K562 (cell line): ENCODE results near the gene SH2B2.

Experiments
- GATA2 ChIP-seq: sonication (generic); formaldehyde crosslinking; IDR thresholded peaks from 2 replicates; pipeline ENCODE4 v1.4.0; 2020; ENCODE audit warnings: mild to moderate bottlenecking, missing genetic modification reagents
- MAFG ChIP-seq: fragments of 450-650 bp; conservative IDR thresholded peaks from 2 replicates; pipeline ENCODE4 v1.6.1; 2016; ENCODE audit warnings: missing genetic modification characterization, missing compliant biosample characterization
- ZBTB7A ChIP-seq: IDR thresholded peaks from 2 replicates; pipeline ENCODE4 v1.6.1; 2011; ENCODE audit warnings: low read depth, mild to moderate bottlenecking, low read length, moderate library complexity, borderline replicate concordance; ENCODE audit not compliant: control insufficient read depth
- ZNF561 ChIP-seq: fragments of 450-650 bp; formaldehyde crosslinking; conservative IDR thresholded peaks from 2 replicates; pipeline ENCODE4 v1.4.0; 2020; ENCODE audit warnings: mild to moderate bottlenecking, moderate library complexity
- TF ChIP-seq, protein P1 (sequence below): sonication (generic); formaldehyde crosslinking; IDR thresholded peaks from 2 replicates; pipeline ENCODE4 v1.8.1; 2023; ENCODE audit warnings: mild to moderate bottlenecking, missing genetic modification reagents
- TF ChIP-seq, protein P2 (sequence below): sonication (generic); formaldehyde crosslinking; IDR thresholded peaks from 2 replicates; pipeline ENCODE4 v1.8.1; 2023; ENCODE audit warnings: mild to moderate bottlenecking, missing genetic modification reagents
- TF ChIP-seq, protein P3 (sequence below): fragments of 250-450 bp; sonication (Bioruptor Pico); IDR thresholded peaks from 2 replicates; pipeline ENCODE4 v1.4.0; 2020; ENCODE audit warnings: mild to moderate bottlenecking

DNA sequence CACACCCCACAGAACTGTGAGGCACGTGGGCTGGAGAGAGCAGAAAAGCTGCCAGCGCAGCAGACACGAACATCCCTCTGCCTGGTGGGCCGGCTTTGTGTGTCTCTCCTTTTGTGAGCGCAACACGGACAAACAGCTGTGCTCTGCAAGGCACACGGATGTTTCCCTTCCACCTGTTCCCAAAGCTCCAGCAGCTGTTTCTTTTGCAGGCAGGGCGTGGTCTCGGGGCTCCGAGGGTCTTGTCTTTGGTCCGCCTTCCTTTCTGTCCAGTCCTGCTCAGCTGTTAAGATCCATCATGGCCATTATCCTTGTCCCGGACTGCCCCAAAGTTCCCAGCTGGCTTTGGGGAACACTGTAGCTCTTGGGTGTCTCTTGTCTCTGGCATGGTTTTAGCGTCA, 32.7 kb upstream of the SH2B2 start:
- TF ChIP-seq, protein P1, sequence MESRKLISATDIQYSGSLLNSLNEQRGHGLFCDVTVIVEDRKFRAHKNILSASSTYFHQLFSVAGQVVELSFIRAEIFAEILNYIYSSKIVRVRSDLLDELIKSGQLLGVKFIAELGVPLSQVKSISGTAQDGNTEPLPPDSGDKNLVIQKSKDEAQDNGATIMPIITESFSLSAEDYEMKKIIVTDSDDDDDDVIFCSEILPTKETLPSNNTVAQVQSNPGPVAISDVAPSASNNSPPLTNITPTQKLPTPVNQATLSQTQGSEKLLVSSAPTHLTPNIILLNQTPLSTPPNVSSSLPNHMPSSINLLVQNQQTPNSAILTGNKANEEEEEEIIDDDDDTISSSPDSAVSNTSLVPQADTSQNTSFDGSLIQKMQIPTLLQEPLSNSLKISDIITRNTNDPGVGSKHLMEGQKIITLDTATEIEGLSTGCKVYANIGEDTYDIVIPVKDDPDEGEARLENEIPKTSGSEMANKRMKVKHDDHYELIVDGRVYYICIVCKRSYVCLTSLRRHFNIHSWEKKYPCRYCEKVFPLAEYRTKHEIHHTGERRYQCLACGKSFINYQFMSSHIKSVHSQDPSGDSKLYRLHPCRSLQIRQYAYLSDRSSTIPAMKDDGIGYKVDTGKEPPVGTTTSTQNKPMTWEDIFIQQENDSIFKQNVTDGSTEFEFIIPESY (CRISPR knock-in tag): no peak
- TF ChIP-seq, protein P2, sequence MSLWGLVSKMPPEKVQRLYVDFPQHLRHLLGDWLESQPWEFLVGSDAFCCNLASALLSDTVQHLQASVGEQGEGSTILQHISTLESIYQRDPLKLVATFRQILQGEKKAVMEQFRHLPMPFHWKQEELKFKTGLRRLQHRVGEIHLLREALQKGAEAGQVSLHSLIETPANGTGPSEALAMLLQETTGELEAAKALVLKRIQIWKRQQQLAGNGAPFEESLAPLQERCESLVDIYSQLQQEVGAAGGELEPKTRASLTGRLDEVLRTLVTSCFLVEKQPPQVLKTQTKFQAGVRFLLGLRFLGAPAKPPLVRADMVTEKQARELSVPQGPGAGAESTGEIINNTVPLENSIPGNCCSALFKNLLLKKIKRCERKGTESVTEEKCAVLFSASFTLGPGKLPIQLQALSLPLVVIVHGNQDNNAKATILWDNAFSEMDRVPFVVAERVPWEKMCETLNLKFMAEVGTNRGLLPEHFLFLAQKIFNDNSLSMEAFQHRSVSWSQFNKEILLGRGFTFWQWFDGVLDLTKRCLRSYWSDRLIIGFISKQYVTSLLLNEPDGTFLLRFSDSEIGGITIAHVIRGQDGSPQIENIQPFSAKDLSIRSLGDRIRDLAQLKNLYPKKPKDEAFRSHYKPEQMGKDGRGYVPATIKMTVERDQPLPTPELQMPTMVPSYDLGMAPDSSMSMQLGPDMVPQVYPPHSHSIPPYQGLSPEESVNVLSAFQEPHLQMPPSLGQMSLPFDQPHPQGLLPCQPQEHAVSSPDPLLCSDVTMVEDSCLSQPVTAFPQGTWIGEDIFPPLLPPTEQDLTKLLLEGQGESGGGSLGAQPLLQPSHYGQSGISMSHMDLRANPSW (CRISPR knock-in tag): no peak
- TF ChIP-seq ZNF561 (CRISPR knock-in tag) (no peak), MAFG (no peak), ZBTB7A (no peak), GATA2 (no peak)
- TF ChIP-seq, protein P3, sequence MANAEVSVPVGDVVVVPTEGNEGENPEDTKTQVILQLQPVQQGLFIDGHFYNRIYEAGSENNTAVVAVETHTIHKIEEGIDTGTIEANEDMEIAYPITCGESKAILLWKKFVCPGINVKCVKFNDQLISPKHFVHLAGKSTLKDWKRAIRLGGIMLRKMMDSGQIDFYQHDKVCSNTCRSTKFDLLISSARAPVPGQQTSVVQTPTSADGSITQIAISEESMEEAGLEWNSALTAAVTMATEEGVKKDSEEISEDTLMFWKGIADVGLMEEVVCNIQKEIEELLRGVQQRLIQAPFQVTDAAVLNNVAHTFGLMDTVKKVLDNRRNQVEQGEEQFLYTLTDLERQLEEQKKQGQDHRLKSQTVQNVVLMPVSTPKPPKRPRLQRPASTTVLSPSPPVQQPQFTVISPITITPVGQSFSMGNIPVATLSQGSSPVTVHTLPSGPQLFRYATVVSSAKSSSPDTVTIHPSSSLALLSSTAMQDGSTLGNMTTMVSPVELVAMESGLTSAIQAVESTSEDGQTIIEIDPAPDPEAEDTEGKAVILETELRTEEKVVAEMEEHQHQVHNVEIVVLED (CRISPR knock-in tag): no peak
